Measurements from ENCODE around the gene TGFBR3.
"Not testable (repeated sequence)": the region's sequence is repeated elsewhere in the genome, so short reads cannot be mapped to it uniquely, and the experiment has no call there.

Gene TGFBR3

GRCh38 chr1:91883470-91883869 is 2.5 kb downstream of the TGFBR3 start:
- no peak for DNase-seq

DNA sequence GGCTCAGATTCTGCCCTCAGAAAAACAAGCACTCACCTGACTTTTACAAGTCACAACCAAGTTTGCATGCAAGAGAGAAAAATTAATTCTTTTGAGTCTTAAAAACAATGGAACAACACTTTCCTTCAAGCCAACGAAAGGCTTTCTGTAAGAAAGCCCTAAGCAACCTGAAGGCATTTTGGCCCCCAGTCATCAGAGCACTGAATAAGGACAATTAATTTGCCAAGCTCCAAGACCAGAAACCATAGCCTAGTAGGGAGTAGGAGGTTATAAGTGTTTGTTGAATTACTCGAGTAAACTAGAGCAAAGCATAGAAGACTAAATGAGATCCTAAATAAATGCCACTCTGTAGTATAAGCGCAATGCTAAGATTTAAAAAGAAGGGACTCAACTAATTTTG is 4.7 kb downstream of the TGFBR3 start:
- no peak for DNase-seq

GRCh38 chr1:91879733-91880132 is 6.2 kb downstream of the TGFBR3 start:
- DNase-seq, result no peak

DNA sequence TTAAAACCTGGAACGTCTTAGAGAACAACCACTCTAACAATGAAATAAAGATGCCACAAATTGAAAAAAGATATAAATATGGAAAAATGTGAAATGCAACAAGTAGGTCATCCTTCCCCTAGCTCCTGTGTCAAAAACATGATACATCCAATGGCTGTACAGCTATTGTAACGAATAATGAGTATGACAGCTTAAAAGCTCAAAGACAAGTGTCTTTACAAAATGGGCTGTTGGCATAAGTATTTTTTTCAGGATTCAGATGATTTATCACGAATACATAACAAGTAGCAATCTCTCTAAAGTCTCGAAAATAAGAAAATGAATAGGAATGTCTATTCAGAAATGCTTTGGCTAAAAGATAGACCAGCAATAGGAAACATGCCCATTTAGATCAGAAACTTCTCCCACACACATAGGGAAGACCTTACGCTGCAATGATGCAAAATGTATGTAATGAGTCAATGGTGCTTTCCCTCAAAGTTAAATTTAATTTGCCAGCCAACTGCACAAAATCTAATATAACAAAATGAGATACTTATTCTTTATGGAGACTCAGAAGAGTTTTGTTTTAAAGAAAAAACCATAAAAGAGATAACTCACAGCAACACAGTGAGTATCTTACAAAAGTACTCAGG is 8.3 kb downstream of the TGFBR3 start:
- DNase-seq, result no peak

DNA sequence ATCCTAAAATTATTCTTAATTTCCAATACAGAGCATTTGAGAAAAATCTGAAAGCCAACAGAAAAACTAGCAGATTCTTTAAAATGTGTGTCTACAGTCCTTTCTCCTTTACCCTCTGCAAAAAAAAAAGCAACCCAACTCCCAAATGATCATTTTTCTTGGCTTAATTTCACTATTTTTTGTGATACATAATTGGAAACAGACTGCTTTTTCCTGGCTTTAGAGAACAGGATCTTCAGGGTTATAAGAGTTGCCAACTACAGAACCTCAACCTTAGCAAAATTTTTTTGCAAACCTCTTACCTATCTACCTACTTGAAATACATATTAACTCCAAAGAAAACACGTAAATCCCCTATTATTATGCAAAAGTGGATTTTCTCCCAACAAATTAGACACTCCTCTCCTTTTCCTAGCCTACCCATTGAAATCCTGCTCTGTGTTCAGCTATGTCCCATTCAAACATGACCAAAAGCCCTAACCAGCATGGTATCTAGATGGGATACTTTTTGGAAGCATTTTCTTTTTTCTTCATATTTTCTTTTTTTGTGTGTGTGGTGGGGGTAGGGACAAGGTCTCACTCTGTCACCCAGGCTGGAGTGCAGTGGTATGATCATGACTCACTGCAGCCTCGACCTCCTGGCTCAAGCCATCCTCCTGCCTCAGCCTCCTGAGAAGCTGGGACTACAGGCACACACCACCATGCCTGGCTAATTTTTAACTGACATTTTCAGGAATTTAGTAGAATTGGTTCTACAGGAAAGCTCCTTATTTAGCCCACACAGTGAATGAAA is 9.0 kb downstream of the TGFBR3 start:
- DNase-seq, result no peak

DNA sequence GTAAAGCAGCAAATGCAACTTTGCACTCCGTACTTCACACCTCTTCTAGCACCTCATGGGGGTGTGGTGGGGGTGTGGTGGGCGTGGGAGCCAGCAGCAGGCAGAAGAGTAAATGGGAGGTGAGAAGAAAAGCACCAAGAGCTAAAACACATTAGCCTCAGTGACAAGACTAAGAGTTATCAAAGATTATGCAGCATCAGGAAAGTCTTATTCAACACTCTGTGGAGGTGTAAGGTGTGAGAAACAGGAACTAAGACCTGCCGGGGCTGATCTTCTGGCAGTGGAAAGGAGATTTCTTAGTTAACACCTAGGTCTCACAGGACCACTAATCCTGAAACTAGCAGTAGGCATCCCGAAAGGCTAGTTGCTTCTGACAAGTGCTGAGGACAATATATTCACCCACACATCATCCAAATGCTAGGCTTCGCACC is 9.9 kb downstream of the TGFBR3 start:
- DNase-seq, result no peak

DNA sequence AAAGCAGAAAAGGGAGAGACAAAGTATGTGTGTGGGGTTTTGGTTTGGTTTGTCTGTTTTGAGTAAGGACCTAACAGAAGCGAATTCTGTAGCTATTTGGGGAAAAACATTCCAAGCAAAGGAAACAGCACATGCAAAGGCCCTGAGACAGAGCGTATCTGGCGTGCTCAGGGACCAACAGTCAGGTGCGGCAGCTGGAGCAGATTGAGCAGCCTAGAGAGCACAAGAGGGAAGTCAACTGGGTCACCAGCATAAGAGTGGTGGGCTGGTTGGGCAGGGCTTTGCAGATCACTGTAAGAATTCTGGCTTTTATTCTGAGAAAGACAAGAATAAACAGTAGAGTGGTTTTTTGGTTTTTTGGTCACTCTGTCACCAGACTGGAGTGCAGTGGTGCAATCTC is 11.8 kb downstream of the TGFBR3 start:
- DNase-seq, result no peak

DNA sequence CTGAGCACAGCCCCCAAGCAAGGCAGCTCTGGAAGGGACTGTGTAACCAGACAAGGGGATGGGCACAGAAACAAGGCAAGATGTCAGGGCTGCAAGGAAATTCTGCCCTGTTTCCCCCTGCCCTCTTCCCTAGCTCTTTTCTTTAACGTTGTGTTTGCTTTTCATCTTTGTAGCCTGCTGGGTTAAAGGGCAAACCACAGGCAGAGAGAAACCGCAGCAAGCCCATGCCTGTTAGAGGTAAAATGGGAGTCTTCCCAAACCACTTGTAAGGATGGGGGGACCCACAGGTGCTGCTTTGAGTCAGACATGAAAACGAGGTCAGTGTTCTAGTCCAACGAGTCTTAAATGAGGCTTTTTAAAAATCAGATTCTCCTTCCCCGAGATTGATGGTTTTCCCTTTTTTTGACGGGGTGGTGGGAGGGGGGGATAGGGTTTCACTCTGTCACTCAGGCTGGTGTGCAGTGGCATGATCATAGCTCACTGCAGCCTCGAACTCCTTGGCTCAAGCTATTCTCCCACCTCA is 13.3 kb downstream of the TGFBR3 start:
- DNase-seq, result no peak

DNA sequence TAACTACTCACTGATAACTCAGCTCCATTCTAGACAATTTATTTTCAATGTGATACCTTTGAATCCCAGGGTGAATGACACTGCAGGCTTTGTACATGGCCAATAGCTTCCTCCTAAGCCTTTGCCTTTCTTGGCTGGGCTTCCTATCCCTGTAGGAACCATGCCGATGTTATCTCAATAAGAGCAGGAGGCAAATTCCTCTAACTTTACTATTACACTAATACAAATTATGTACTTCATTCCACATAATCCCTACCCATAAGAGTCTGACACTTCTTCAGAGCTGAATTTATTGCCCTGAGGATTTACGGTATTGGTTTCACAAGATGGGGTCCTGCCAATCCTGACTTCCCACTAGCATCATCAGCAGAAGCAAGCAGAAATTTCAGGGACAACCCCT is 14.0 kb downstream of the TGFBR3 start:
- no peak for DNase-seq

GRCh38 chr1:91870322-91870721 is 15.6 kb downstream of the TGFBR3 start:
- no peak for DNase-seq

- DNase-seq, result no peak
Observed at GRCh38 chr1:91866425-91866824, 19.5 kb downstream of the TGFBR3 start.

DNA sequence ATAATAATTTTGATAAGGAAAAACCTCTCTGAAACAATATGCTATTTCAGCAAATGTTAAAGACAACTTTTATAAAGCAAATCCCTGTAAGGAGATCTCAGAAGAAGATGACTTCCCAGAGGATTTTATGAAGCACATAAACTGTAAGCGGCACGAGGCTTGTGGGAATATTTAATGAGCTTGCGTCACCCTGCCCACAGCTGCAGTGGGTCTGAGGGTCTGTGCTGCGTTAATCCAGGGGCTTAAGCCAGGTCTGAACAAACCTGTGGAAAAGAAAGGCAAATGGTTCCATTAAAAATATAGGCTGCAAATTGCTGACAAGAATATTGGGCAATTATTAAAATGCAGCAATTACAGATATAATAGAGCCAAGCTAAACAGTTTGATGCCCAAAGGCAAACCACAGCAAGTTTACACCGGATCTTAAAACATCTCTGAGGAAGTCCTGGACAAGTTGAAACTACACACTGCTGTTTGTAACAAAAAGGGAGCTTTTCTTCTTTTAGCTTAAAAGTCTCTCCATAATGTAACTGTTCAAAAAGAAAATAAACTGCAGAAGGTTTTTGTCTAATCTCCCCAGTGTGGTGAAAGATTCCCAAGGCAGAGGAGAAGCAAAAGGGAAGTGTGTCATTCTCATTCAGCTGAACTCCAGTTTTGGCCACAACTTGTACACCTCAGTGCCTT is 21.8 kb downstream of the TGFBR3 start:
- DNase-seq, result no peak

GRCh38 chr1:91863498-91863897 is 22.5 kb downstream of the TGFBR3 start:
- no peak for DNase-seq

DNA sequence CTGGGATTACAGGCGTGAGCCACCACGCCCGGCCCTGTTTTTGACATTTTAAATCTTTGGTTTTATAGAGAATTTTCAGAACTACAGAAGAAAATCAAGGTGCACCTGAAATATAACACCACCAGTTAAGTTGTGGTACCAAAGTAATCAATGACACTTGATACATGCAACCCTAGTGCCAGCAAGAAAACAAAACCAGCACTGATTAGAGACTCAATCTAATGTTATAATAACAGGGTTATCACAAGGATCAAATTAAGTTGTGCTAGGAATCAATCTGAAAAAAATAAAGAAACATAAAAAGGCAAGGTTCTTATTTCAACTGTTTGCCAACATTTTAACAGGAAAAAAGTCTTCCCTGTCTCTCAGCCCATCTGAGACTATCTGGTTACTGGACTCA is 23.8 kb downstream of the TGFBR3 start:
- DNase-seq, result no peak

GRCh38 chr1:91857557-91858239 is 28.3 kb downstream of the TGFBR3 start:
- DNase-seq, result no peak

DNA sequence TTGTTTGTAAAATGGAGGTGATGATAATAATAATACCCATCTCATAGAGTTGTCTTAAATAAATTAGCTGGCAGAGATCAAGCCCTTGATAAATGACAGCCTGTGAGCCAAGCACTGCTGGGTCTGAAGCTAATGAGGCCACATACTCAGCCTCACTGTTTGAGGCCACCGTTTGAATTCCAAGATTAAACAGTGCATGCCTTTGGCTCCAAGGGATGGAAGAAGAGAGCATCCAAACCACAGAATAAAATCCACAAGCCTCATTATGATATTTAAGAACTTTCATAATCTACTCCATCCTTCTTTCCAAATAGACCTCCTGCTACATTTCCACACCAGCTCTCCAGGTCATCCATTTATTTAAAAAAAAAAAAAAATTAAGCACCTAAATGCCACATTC is 29.0 kb downstream of the TGFBR3 start:
- no peak for DNase-seq

- no peak for DNase-seq
Observed at GRCh38 chr1:91854852-91855534, 31.0 kb downstream of the TGFBR3 start.

- no peak for DNase-seq
Observed at GRCh38 chr1:91853397-91853796, 32.6 kb downstream of the TGFBR3 start.

DNA sequence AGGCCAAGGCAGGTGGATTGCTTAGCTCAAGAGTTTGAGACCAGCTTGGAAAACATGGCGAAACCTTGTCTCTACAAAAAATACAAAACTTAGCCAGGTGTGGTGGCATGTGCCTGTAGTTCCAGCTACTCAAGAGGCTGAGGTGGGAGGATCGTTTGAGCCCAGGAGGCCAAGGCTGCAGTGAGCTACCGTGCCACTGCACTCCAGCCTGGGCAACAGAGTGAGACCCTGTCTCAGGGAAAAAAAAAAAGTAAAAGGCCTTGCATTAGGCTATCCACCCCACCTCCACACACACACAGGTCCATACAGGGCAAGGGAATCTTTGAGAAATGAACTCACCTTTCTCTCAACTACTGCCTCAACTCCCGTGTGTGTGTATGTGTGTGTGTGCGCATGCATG is 33.9 kb downstream of the TGFBR3 start:
- not testable (repeated sequence) for DNase-seq

GRCh38 chr1:91851130-91852010 is 34.6 kb downstream of the TGFBR3 start:
- no peak for DNase-seq

DNA sequence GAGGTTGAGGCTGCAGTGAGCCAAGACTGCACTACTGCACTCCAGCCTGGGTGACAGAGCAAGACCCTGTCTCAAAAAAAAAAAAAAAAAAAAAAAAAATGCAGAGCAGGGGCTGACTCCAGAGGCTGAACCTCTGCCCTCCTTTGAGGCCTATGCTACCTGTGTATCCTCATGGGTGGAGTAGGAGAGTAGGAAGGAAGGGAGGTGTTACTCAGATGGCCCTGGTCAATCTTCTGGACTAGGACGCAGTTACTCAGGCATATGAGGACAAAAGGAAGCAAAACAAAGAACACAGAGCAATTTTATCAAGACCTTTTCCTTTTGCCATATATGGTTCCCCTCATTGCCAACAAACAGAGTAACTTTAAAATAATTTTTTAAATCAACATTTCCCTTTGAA is 35.2 kb downstream of the TGFBR3 start:
- no peak for DNase-seq

Measured in effector CD8-positive, alpha-beta T cell (primary cell).